Pancreas (tissue), 10 donors: Measurements from ENCODE around the gene ATG7. TPM values are rescaled to one million over a fixed set of nuclear protein-coding genes. Genes with fewer than 3 reads are reported as not detected.

Source experiments
- ATAC-seq, 4 donors: fragments of 200-7000 bp; cut with Tn5 transposase; one replicate each; pipeline versions ENCODE4 v1.8.0 to v1.9.1; 2020; ENCODE audit warnings: mild to moderate bottlenecking in 4 of 4, moderate library complexity in 4 of 4
- DNase-seq, 6 donors: peaks; one replicate each; pipeline ENCODE4 v3.0.0-alpha.2; 2020
- FAIRE-seq: peaks from 2 replicates; lab custom pipeline; 2012; peaks lifted over from hg19 to GRCh38; lab: Jason Lieb, UNC
- H3K27ac ChIP-seq, 4 donors: fragments of 200-600 bp; sonication (generic); 1 replicate in 3 of 4; 2 replicates in 1 of 4; pipeline versions ENCODE4 v1.5.0 to v1.8.0; 2020
- H3K27me3 ChIP-seq, 4 donors: fragments of 200-600 bp; one replicate each; pipeline ENCODE4 v1.8.0; 2021
- H3K36me3 ChIP-seq, 3 donors: fragments of 200-600 bp; sonication (generic) in 1 of 3; one replicate each; pipeline versions ENCODE4 v1.5.0 to v1.8.0; 2020 to 2021
- H3K4me1 ChIP-seq, 3 donors: fragments of 200-600 bp; one replicate each; pipeline ENCODE4 v1.8.0; 2021
- H3K4me3 ChIP-seq, 4 donors: fragments of 200-600 bp; sonication (generic) in 2 of 4; one replicate each; pipeline versions ENCODE4 v1.5.0 to v1.8.0; 2020 to 2021
- H3K9me3 ChIP-seq, 4 donors: fragments of 200-600 bp; one replicate each; pipeline ENCODE4 v1.8.0; 2021
- CTCF ChIP-seq, 4 donors: fragments of 200-600 bp; sonication (generic) in 3 of 4; IDR thresholded peaks; one replicate each; pipeline versions ENCODE4 v1.5.0 to v1.8.0; 2021; ENCODE audit warnings: antibody characterized with exemption in 4 of 4
- whole genome bisulfite sequencing, 2 donors: extraction: QIAGEN DNeasy Blood & Tissue Kit; methylation state at CpG; one replicate each; pipeline ENCODE4 v1.1.7; 2013; 5-methylcytosine and 5-hydroxymethylcytosine counted together
- intact Hi-C, 3 donors: fragments of 100-400 bp; cut with DNase I; formaldehyde crosslinking; loops; one replicate each; pipeline versions ENCODE4 v1.11.1 to v1.14.2; 2022
- polyA plus RNA-seq, 2 donors: library from polyadenylated mRNA; stranded (reverse); fragments of 200-250 nt; gene quantifications; one replicate each; pipeline ENCODE4 v1.2.3, GENCODE V29; 2013
- total RNA-seq, 6 donors: library from RNA; stranded (reverse); fragmentation: NEBNext Ultra II Directional in 4 of 6; extraction: Animal tissue kit (Norgen Biotek cat#: 25700) in 4 of 6; gene quantifications; one replicate each; pipeline versions ENCODE4 v1.2.1 to v1.2.4, GENCODE V29; 2021 to 2023
- donor health status: healthy with polysubstance abuse.
- donor health status: DM: no; HTN: no; CAD: no; lungs with moderate emphysema.
- donor health status: DM: no; HTN: no; CAD: no.
- donor health status: control.
- donor health status: control.
- donor health status: Bipolar disorder and iron deficiency.
- donor health status: DM: yes; HTN: yes; CAD: no.
- donor health status: DM: no; HTN: no; CAD: no.
- donor health status: DM: no; HTN: no; CAD: no.
- donor health status: DM: yes; HTN: yes; CAD: no.

Gene ATG7
- total and polyA plus RNA-seq, 8 donors: 5.1 to 28.0 (median 15.7) TPM

GRCh38 chr3:11260460-11260859 is 11.7 kb upstream of the ATG7 start:
- intact Hi-C loops: no loop called here
- H3K36me3 ChIP-seq: no peaks in the 10 kb centered on the region
- H3K4me3 ChIP-seq: no peak overlapping the region
- H3K9me3 ChIP-seq: no peaks in the 10 kb centered on the region
- H3K4me1 ChIP-seq: no peaks in the 10 kb centered on the region
- ATAC-seq (no peak), DNase-seq (no peak), FAIRE-seq (no peak)
- H3K27me3 ChIP-seq: no peaks in the 10 kb centered on the region
- no peak overlapping the region for H3K27ac ChIP-seq
- 66 to 74% methylated on average over 3 of the region's 3 CpGs for WGBS, 2 donors
- TF ChIP-seq CTCF (IDR thresholded peaks at IDR 0.05): no peak

GRCh38 chr3:11269007-11269406 is 3.2 kb upstream of the ATG7 start:
- ATAC-seq (no peak), DNase-seq (no peak), FAIRE-seq (no peak)
- Histone ChIP-seq H3K9me3 (no peaks in the 10 kb centered on the region), H3K27ac (no peak overlapping the region), H3K4me3 (no peak overlapping the region), H3K4me1 (peaks cover 0 to 11% (median 7%) of the 10 kb centered on the region in 3 donors), H3K36me3 (no peaks in the 10 kb centered on the region), H3K27me3 (no peaks in the 10 kb centered on the region)
- intact Hi-C loops: no loop called here
- WGBS, 2 donors: 61 to 64% methylated on average over 9 of the region's 9 CpGs
- TF ChIP-seq CTCF (IDR thresholded peaks at IDR 0.05): no peak

- peaks cover 0 to 11% (median 7%) of the 10 kb centered on the region in 3 donors for H3K4me1 ChIP-seq
- DNase-seq: no peak
- no peaks in the 10 kb centered on the region for H3K9me3 ChIP-seq
- intact Hi-C loops: no loop called here
- no peak for ATAC-seq
- TF ChIP-seq CTCF (IDR thresholded peaks at IDR 0.05): no peak
- peak overlapping the region in 3 of 4 donors; percentile 55 to 80 (median 68) for H3K27ac ChIP-seq
- no peak for FAIRE-seq
- H3K36me3 ChIP-seq: no peaks in the 10 kb centered on the region
- WGBS, 2 donors: 1 to 2% methylated on average over 9 of the region's 9 CpGs
- no peaks in the 10 kb centered on the region for H3K27me3 ChIP-seq
- peak overlapping the region; percentile 78 to 92 (median 86) for H3K4me3 ChIP-seq
Observed at GRCh38 chr3:11272906-11273574, 843 bp downstream of the ATG7 start.

- DNase-seq (peak in 1 of 6 donors; percentile 32), FAIRE-seq (no peak), ATAC-seq (no peak)
- Histone ChIP-seq H3K36me3 (no peaks in the 10 kb centered on the region), H3K4me3 (no peak overlapping the region), H3K4me1 (peaks cover 0 to 11% (median 7%) of the 10 kb centered on the region in 3 donors), H3K27me3 (no peaks in the 10 kb centered on the region), H3K9me3 (no peaks in the 10 kb centered on the region), H3K27ac (peak overlapping the region in 1 of 4 donors; percentile 68)
- WGBS, 2 donors: 82 to 92% methylated on average over 5 of the region's 5 CpGs
- no peak for TF ChIP-seq CTCF (IDR thresholded peaks at IDR 0.05)
- intact Hi-C loops: no loop called here
Observed at GRCh38 chr3:11273891-11274291, 1.7 kb downstream of the ATG7 start.

- no peak for FAIRE-seq
- Histone ChIP-seq H3K27me3 (no peaks in the 10 kb centered on the region), H3K9me3 (no peaks in the 10 kb centered on the region), H3K27ac (peak overlapping the region in 1 of 4 donors; percentile 41), H3K4me3 (no peak overlapping the region), H3K36me3 (no peaks in the 10 kb centered on the region), H3K4me1 (peaks cover 0 to 11% (median 7%) of the 10 kb centered on the region in 3 donors)
- no peak for ATAC-seq
- 82 to 85% methylated on average over 6 of the region's 6 CpGs for WGBS, 2 donors
- DNase-seq: no peak
- TF ChIP-seq CTCF (IDR thresholded peaks at IDR 0.05): no peak
- intact Hi-C loops: no loop called here
Observed at GRCh38 chr3:11274566-11275142, 2.5 kb downstream of the ATG7 start.
